Measurements from ENCODE around the gene MBOAT7.
"Not testable (repeated sequence)": the region's sequence is repeated elsewhere in the genome, so short reads cannot be mapped to it uniquely, and the experiment has no call there.

The MBOAT7 gene

GRCh38 chr19:54186934-54187381 lies 2.4 kb downstream of the MBOAT7 start:
- DNase-seq, result no peak

GRCh38 chr19:54186351-54186750 lies 3.0 kb downstream of the MBOAT7 start:
- no peak for DNase-seq

GRCh38 chr19:54183431-54183830 lies 5.9 kb downstream of the MBOAT7 start:
- DNase-seq, result no peak

GRCh38 chr19:54181894-54182293 lies 7.5 kb downstream of the MBOAT7 start:
- not testable (repeated sequence) for DNase-seq

- DNase-seq, result no peak
Measured at GRCh38 chr19:54180691-54181091, 8.7 kb downstream of the MBOAT7 start.

- DNase-seq, result no peak
Measured at GRCh38 chr19:54179921-54180461, 9.4 kb downstream of the MBOAT7 start.

GRCh38 chr19:54179262-54179852 lies 10.0 kb downstream of the MBOAT7 start:
- DNase-seq, result no peak

GRCh38 chr19:54178581-54179261 lies 10.7 kb downstream of the MBOAT7 start:
- no peak for DNase-seq

GRCh38 chr19:54173951-54174834 lies 15.2 kb downstream of the MBOAT7 start:
- DNase-seq, result no peak

- no peak for DNase-seq
Measured at GRCh38 chr19:54173359-54173699, 16.1 kb downstream of the MBOAT7 start.

GRCh38 chr19:54172471-54173358 lies 16.7 kb downstream of the MBOAT7 start, which contains the start of gene TMC4:
Gene TMC4, minus strand, starts transcription at chr19:54173160. Its CDS starts 43 bp downstream, at chr19:54173117.
- DNase-seq, result no peak

- DNase-seq, result not testable (repeated sequence)
Measured at GRCh38 chr19:54171736-54172431, 17.5 kb downstream of the MBOAT7 start.

- DNase-seq, result no peak
Measured at GRCh38 chr19:54169149-54169740, 20.1 kb downstream of the MBOAT7 start.

- DNase-seq, result peak; percentile 84
Measured at GRCh38 chr19:54168174-54168917, 21.0 kb downstream of the MBOAT7 start.

GRCh38 chr19:54165222-54165621 lies 24.2 kb downstream of the MBOAT7 start:
- DNase-seq, result no peak

- peak; percentile 61 for DNase-seq
Measured at GRCh38 chr19:54164369-54165068, 24.9 kb downstream of the MBOAT7 start.

GRCh38 chr19:54162884-54163283 lies 26.5 kb downstream of the MBOAT7 start:
- no peak for DNase-seq

GRCh38 chr19:54162241-54162805 lies 27.1 kb downstream of the MBOAT7 start:
- DNase-seq, result peak; percentile 82

GRCh38 chr19:54160854-54161253 lies 28.5 kb downstream of the MBOAT7 start:
- no peak for DNase-seq

All from stimulated activated naive CD4-positive, alpha-beta T cell treated with Interleukin-2 at 50 U/mL for 16 hours (primary cell).